Spleen (tissue), 11 donors: ENCODE measurements around the gene INTS1. TPM values are rescaled to one million over a fixed set of nuclear protein-coding genes. Genes with fewer than 3 reads are reported as not detected.
A peak's percentile ranks its signal among the peaks of the same experiment; 100 is the strongest.

Experiments used
- DNase-seq: peaks from one replicate; pipeline ENCODE4 v3.0.0-alpha.2; 2020
- H3K27ac ChIP-seq, 8 donors: fragments of 200-600 bp; sonication (generic) in 7 of 8; 1 replicate in 4 of 8; 2 replicates in 4 of 8; pipeline versions ENCODE4 v1.5.0 to v1.8.0; 2016 to 2021; ENCODE audit warnings: inconsistent platforms in 4 of 8, mild to moderate bottlenecking in 4 of 8, moderate library complexity in 1 of 8
- H3K27me3 ChIP-seq, 7 donors: fragments of 200-600 bp; sonication (generic) in 6 of 7; replicated peaks in 1 of 7; 1 replicate in 4 of 7; 2 replicates in 3 of 7; pipeline versions ENCODE4 v1.5.0 to v1.8.0; 2016 to 2021; ENCODE audit warnings: inconsistent platforms in 3 of 7, mild to moderate bottlenecking in 1 of 7
- H3K36me3 ChIP-seq, 6 donors: fragments of 200-600 bp; sonication (generic) in 5 of 6; 1 replicate in 4 of 6; 2 replicates in 2 of 6; pipeline versions ENCODE4 v1.5.0 to v1.8.0; 2016 to 2021; ENCODE audit warnings: inconsistent platforms in 2 of 6
- H3K4me1 ChIP-seq, 6 donors: fragments of 200-600 bp; sonication (generic) in 5 of 6; 1 replicate in 3 of 6; 2 replicates in 3 of 6; pipeline versions ENCODE4 v1.5.0 to v1.8.0; 2016 to 2021; ENCODE audit warnings: inconsistent platforms in 3 of 6
- H3K4me3 ChIP-seq, 8 donors: fragments of 200-600 bp; sonication (generic) in 7 of 8; 1 replicate in 4 of 8; 2 replicates in 4 of 8; pipeline versions ENCODE4 v1.5.0 to v1.8.0; 2016 to 2021; ENCODE audit warnings: inconsistent platforms in 4 of 8, mild to moderate bottlenecking in 4 of 8, moderate library complexity in 2 of 8
- H3K9me3 ChIP-seq, 8 donors: fragments of 200-600 bp; sonication (generic) in 7 of 8; 1 replicate in 4 of 8; 2 replicates in 4 of 8; pipeline versions ENCODE4 v1.5.0 to v1.8.0; 2016 to 2021; ENCODE audit warnings: inconsistent platforms in 4 of 8
- POLR2A ChIP-seq, 3 donors: fragments of 450-650 bp; IDR thresholded peaks; one replicate each; pipeline ENCODE4 v1.5.1; 2017; ENCODE audit warnings: antibody characterized with exemption in 3 of 3, mild to moderate bottlenecking in 1 of 3
- POLR2AphosphoS5 ChIP-seq, 3 donors: sonication (generic); formaldehyde crosslinking; IDR thresholded peaks; one replicate each; pipeline ENCODE4 v1.5.1; 2017; ENCODE audit warnings: antibody characterized with exemption in 3 of 3
- WGBS, 5 donors: extraction: QIAGEN DNeasy Blood & Tissue Kit in 3 of 5; methylation state at CpG; one replicate each; pipeline versions ENCODE4 v1.1.5 to v1.1.7; 2013 to 2018; 5-methylcytosine and 5-hydroxymethylcytosine counted together
- intact Hi-C: fragments of 100-400 bp; cut with DNase I; formaldehyde crosslinking; loops from one replicate; pipeline ENCODE4 v1.15.0; 2023; ENCODE audit warnings: low total_unique reads
- polyA plus RNA-seq, 3 donors: library from polyadenylated mRNA; stranded (reverse); fragments of 200-250 nt; gene quantifications; one replicate each; pipeline ENCODE4 v1.2.1, GENCODE V29; 2013
- total RNA-seq, 7 donors: library from RNA; depleted of rRNA in 3 of 7; stranded (reverse); fragments of >200 nt in 3 of 7; fragmentation: NEBNext Ultra II Directional in 4 of 7; extraction: Animal tissue kit (Norgen Biotek cat#: 25700) in 4 of 7; gene quantifications; one replicate each; pipeline versions ENCODE4 v1.1.0 to v1.2.1, GENCODE V29; 2016 to 2021
- TF ChIP-seq, protein P1 (sequence below), 11 experiments: fragments of 200-600 bp in 7 of 11; fragments of 450-650 bp in 4 of 11; sonication (generic) in 4 of 11; IDR thresholded peaks in 8 of 11; conservative IDR thresholded peaks in 3 of 11; 1 replicate in 7 of 11; 2 replicates in 4 of 11; pipeline versions ENCODE4 v1.4.0 to v1.8.0; 2016 to 2021; ENCODE audit warnings: antibody characterized with exemption in 11 of 11, inconsistent platforms in 4 of 11, mild to moderate bottlenecking in 1 of 11
- donor health status: healthy with polysubstance abuse.
- donor health status: DM: no; HTN: no; CAD: no; lungs with moderate emphysema.
- donor health status: DM: no; HTN: no; CAD: no.
- donor health status: Bipolar disorder and iron deficiency.
- donor health status: healthy.
- donor health status: DM: no; HTN: no; CAD: no.
- donor health status: DM: yes; HTN: yes; CAD: no.

Gene INTS1
- total and polyA plus RNA-seq, 10 donors: 47.3 to 126 (median 79.7) TPM

DNA sequence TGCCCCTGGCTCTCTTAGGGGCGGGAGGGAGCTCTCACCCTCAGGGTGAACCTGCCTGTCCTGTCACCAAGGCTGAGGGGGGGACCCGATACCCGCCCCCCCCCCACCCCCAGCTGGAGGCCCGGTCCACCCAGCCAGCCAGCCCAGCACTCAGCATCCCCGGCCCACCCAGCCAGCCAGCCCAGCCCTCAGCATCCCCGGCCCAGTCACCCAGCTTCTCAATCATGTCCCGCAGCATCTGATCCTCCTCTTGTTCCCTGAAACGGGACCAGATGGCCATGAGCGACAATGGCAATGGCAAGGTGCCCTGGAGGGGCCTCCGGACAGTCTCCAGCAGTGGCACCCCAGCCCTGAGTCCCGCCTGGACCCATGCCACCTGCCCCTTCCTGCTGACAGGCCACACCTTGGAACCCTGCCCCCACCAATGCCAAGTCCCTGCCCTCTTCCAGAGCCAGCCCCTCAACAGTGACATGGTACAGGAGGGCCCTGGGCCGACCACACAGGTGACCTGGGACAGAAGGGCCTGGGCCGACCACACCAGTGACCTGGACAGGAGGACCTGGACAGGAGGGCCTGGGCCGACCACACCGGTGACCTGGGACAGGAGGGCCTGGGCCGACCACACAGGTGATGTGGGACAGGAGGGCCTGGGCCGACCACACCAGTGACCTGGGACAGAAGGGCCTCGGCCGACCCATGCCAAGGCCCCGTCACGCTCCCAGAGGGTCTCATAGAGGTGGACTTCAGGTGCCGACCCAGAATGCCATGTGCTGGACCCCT, 69.1 kb downstream of the INTS1 start:
- Histone ChIP-seq H3K36me3 (peaks cover 0 to 67% (median 32%) of the 10 kb centered on the region in 6 donors), H3K27me3 (peaks cover 0 to 33% (median 9%) of the 10 kb centered on the region in 7 donors), H3K4me1 (peaks cover 0 to 20% (median 14%) of the 10 kb centered on the region in 6 donors), H3K9me3 (no peaks in the 10 kb centered on the region), H3K4me3 (no peak overlapping the region), H3K27ac (no peak overlapping the region)
- WGBS, 5 donors: 88 to 93% (median 89%) methylated on average over 14 to 22 of the region's 22 CpGs
- no peak for TF ChIP-seq POLR2AphosphoS5 (IDR thresholded peaks at IDR 0.05)
- no peak for TF ChIP-seq POLR2A (IDR thresholded peaks at IDR 0.05)
- TF ChIP-seq, protein P1, sequence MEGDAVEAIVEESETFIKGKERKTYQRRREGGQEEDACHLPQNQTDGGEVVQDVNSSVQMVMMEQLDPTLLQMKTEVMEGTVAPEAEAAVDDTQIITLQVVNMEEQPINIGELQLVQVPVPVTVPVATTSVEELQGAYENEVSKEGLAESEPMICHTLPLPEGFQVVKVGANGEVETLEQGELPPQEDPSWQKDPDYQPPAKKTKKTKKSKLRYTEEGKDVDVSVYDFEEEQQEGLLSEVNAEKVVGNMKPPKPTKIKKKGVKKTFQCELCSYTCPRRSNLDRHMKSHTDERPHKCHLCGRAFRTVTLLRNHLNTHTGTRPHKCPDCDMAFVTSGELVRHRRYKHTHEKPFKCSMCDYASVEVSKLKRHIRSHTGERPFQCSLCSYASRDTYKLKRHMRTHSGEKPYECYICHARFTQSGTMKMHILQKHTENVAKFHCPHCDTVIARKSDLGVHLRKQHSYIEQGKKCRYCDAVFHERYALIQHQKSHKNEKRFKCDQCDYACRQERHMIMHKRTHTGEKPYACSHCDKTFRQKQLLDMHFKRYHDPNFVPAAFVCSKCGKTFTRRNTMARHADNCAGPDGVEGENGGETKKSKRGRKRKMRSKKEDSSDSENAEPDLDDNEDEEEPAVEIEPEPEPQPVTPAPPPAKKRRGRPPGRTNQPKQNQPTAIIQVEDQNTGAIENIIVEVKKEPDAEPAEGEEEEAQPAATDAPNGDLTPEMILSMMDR (IDR thresholded peaks at IDR 0.05 in 8 of 11, conservative IDR thresholded peaks at IDR 0.05 in 3 of 11): no peak
- intact Hi-C loops: no loop called here
- DNase-seq: no peak

DNA sequence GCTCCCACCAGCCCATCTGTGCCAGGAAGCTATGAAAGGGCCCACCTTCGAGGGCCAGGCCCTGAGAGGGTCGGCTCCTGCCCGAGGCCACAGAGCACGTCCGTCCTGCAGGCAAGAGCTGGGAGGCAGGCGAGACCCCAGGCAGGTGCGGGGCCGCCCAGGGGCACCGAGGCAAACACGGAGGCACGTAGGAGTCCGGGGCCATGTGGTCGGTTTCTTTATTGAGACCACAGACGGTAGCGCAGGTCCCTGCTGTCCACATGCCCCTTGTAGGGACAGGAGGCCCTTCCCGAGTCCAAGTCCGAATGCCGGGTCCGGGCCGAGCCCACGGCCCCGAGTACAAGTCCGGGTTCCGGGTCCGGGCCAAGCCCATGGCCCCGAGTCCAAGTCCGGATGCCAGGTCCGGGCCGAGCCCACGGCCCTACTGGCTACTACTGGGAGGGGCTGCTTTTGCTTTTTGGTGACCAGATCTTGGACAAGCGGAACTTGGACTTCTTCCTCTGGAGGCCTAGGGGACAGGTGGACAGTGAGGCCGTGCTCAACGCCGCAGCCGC, 69.9 kb downstream of the INTS1 start:
- peaks cover 0 to 41% (median 9%) of the 10 kb centered on the region in 7 donors for H3K27me3 ChIP-seq
- TF ChIP-seq POLR2A (IDR thresholded peaks at IDR 0.05): no peak
- TF ChIP-seq, protein P1 (IDR thresholded peaks at IDR 0.05 in 8 of 11, conservative IDR thresholded peaks at IDR 0.05 in 3 of 11): no peak
- TF ChIP-seq POLR2AphosphoS5 (IDR thresholded peaks at IDR 0.05): no peak
- H3K4me1 ChIP-seq: peaks cover 0 to 27% (median 14%) of the 10 kb centered on the region in 6 donors
- intact Hi-C loops: no loop called here
- no peaks in the 10 kb centered on the region for H3K9me3 ChIP-seq
- H3K4me3 ChIP-seq: no peak overlapping the region
- H3K27ac ChIP-seq: no peak overlapping the region
- peaks cover 0 to 59% (median 26%) of the 10 kb centered on the region in 6 donors for H3K36me3 ChIP-seq
- 84 to 93% (median 92%) methylated on average over 6 to 35 of the region's 35 CpGs for WGBS, 5 donors
- DNase-seq: no peak

DNA sequence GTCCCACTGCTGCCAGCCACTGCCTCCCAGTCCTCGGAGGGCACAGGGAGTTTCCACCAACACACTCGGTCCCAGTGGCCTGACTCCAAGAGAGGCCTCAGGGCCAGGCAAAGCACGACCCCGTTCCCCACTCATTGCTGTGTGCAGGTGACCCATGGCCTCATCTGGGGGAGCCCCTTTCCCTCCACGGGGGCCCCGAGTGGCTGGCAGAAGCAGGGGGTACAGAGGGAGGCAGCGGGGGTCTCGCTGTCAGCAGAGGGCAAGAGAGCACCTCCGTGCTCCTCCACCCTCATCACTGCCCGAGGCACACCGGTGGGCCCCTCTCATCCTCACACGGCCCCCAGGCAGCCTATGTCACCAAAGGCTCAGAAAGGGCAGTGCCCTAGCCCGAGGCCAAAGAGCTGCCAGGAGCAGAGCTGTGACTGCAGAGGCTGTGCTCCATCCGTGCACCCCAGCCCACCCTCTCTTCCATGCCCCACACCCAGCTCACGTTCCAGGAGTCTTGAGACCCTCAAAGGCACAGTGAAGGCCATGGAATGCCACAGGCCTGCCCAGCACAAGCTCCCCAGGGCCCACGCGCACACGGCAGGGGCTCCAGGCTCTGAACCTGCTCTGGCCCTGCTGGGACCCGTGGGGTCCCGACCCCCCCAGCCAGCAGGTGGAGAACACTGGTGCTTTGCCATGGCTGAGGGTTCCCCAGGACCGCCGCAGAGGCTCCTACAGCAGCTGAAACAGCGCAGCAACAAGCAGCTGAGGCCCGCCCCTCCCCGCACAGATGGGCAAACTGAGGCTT, 70.9 kb downstream of the INTS1 start:
- TF ChIP-seq, protein P1 (IDR thresholded peaks at IDR 0.05 in 8 of 11, conservative IDR thresholded peaks at IDR 0.05 in 3 of 11): no peak
- TF ChIP-seq POLR2AphosphoS5 (IDR thresholded peaks at IDR 0.05): no peak
- intact Hi-C loops: no loop called here
- WGBS, 5 donors: 56 to 88% (median 81%) methylated on average over 13 to 25 of the region's 25 CpGs

More for the DNA sequence above, 70.9 kb downstream of the INTS1 start:
- Histone ChIP-seq H3K27me3 (peaks cover 0 to 46% (median 9%) of the 10 kb centered on the region in 7 donors), H3K9me3 (no peaks in the 10 kb centered on the region), H3K27ac (peak overlapping the region in 1 of 8 donors; percentile 1), H3K4me3 (no peak overlapping the region), H3K4me1 (peaks cover 0 to 29% (median 14%) of the 10 kb centered on the region in 6 donors), H3K36me3 (peaks cover 0 to 49% (median 23%) of the 10 kb centered on the region in 6 donors)
- no peak for DNase-seq
